C4-2B (cell line): ENCODE results near the gene SHC3.

ENCODE experiments used
- CTCF ChIP-seq: fragments of 450-650 bp; conservative IDR thresholded peaks from 2 replicates; pipeline ENCODE4 v1.5.1; 2017; ENCODE audit warnings: mild to moderate bottlenecking
- ZFX ChIP-seq: fragments of 450-650 bp; IDR thresholded peaks from 2 replicates; pipeline ENCODE4 v1.6.1; 2017

GRCh38 chr9:89219637-89220036 lies 41.0 kb upstream of the SHC3 start:
- no peak for TF ChIP-seq CTCF
- TF ChIP-seq ZFX: no peak
